Measurements from ENCODE around the gene SMIM10L1. TPM values are rescaled to one million over a fixed set of nuclear protein-coding genes. Genes with fewer than 3 reads are reported as not detected.

Gene SMIM10L1
- polyA plus RNA-seq, 2 of the 4 experiments (the other 2 are of a cell fraction): 6.2 to 8.3 TPM

- ChIA-PET POLR2A (interaction anchor here (0.6 to 1.7 kb wide), 15 partner anchors 9 to 886 kb away, joined by 3 to 15 read pairs (median 4); no protein-coding TSS in a partner anchor), CTCF (interaction anchor here (0.7 to 2.2 kb wide), 5 partner anchors 9 to 773 kb away, joined by 3 to 7 read pairs (median 6); no protein-coding TSS in a partner anchor)
- Histone ChIP-seq H3K4me2 (peak overlapping the region; percentile 77), H3K4me1 (peaks cover 30% of the 10 kb centered on the region; the same call in 2 of the 3 replicates), H3K4me3 (peak overlapping the region; percentile 84), H3K27ac (peak overlapping the region; percentile 95 to 96), H3K9me3 (no peaks in the 10 kb centered on the region)
- 3% methylated on average over 10 of the region's 10 CpGs for WGBS (ENCODE audit: missing lambda C conversion rate)
- 0 out of 6 replicates have a peak, but pooled peaks of 1 of the 2 experiments have one; percentile 20 for ATAC-seq
- FAIRE-seq: no peak
- TF ChIP-seq ZSCAN20 (CRISPR knock-in tag; IDR thresholded peaks at IDR 0.05): no peak
- no peak for TF ChIP-seq BCL3 (IDR thresholded peaks at IDR 0.05)
- TF ChIP-seq ZC3H11A (IDR thresholded peaks at IDR 0.05): no peak
- TF ChIP-seq EHF (CRISPR knock-in tag; IDR thresholded peaks at IDR 0.05): no peak
- no peak for TF ChIP-seq TFCP2L1 (CRISPR knock-in tag; IDR thresholded peaks at IDR 0.05)
- no peak for TF ChIP-seq HOXA7 (CRISPR knock-in tag; IDR thresholded peaks at IDR 0.05)
- no peak for TF ChIP-seq CBX8 (IDR thresholded peaks at IDR 0.05)
- no peak for TF ChIP-seq ZNF302 (CRISPR knock-in tag; IDR thresholded peaks at IDR 0.05)
- TF ChIP-seq PHF8 (IDR thresholded peaks at IDR 0.05; ENCODE audit: borderline replicate concordance, low read depth): no peak
- TF ChIP-seq CHD2 (IDR thresholded peaks at IDR 0.05; ENCODE audit: low read length, partially characterized antibody): no peak
- no peak for TF ChIP-seq CEBPB (IDR thresholded peaks at IDR 0.05)
- TF ChIP-seq E2F6 (IDR thresholded peaks at IDR 0.05; ENCODE audit: borderline replicate concordance, low read depth): no peak
- TF ChIP-seq CBX2 (IDR thresholded peaks at IDR 0.05; ENCODE audit: borderline replicate concordance, low read depth): no peak
- TF ChIP-seq TP53 (CRISPR knock-in tag; IDR thresholded peaks at IDR 0.05): no peak
- TF ChIP-seq HES2 (IDR thresholded peaks at IDR 0.05): no peak
- DNase-seq (ENCODE audit: low read depth in 1 of 2, low spot score in 1 of 2): peak; percentile 10 to 21
These were observed 1.1 kb downstream of the SMIM10L1 start for GRCh38 chr12:11171969-11172675.

- POLR2A ChIA-PET: no interaction called here
- Histone ChIP-seq H3K4me2 (no peak overlapping the region), H3K4me3 (no peak overlapping the region), H3K27ac (no peak overlapping the region), H3K9me3 (no peaks in the 10 kb centered on the region), H3K4me1 (peaks cover 27% of the 10 kb centered on the region; the same call in 2 of the 3 replicates)
- FAIRE-seq (no peak), DNase-seq (ENCODE audit: low read depth in 1 of 2, low spot score in 1 of 2) (no peak), ATAC-seq (no peak)
- 93% methylated on average over 2 of the region's 2 CpGs for WGBS (ENCODE audit: missing lambda C conversion rate)
- CTCF ChIA-PET: interaction anchor here (0.6 to 0.7 kb wide), 3 partner anchors 9 to 910 kb away, joined by 3 to 4 read pairs (median 3); no protein-coding TSS in a partner anchor
- TF ChIP-seq FOSB (CRISPR knock-in tag; IDR thresholded peaks at IDR 0.05) (no peak), RCOR1 (IDR thresholded peaks at IDR 0.05; ENCODE audit: low read depth, low read length) (no peak), BHLHE40 (IDR thresholded peaks at IDR 0.05; ENCODE audit: low read depth, low read length) (no peak), KDM5A (IDR thresholded peaks at IDR 0.05) (no peak), ZFP36 (IDR thresholded peaks at IDR 0.05; ENCODE audit: borderline replicate concordance, partially characterized antibody) (no peak), CHD2 (IDR thresholded peaks at IDR 0.05; ENCODE audit: low read length, partially characterized antibody) (no peak), CHD4 (IDR thresholded peaks at IDR 0.05; ENCODE audit: borderline replicate concordance) (no peak), EP300 (IDR thresholded peaks at IDR 0.05) (no peak), HES2 (IDR thresholded peaks at IDR 0.05) (no peak), ZC3H11A (IDR thresholded peaks at IDR 0.05) (no peak), E2F6 (IDR thresholded peaks at IDR 0.05; ENCODE audit: borderline replicate concordance, low read depth) (no peak), ATOH8 (CRISPR knock-in tag; IDR thresholded peaks at IDR 0.05; ENCODE audit: low read depth) (no peak), MAZ (IDR thresholded peaks at IDR 0.05; ENCODE audit: borderline replicate concordance, low read depth, low read length) (no peak), ZSCAN20 (CRISPR knock-in tag; IDR thresholded peaks at IDR 0.05) (no peak), HOXB13 (CRISPR knock-in tag; IDR thresholded peaks at IDR 0.05; ENCODE audit: low read depth) (no peak), ESRRA (IDR thresholded peaks at IDR 0.05; ENCODE audit: borderline replicate concordance, low read length) (no peak), MAFK (IDR thresholded peaks at IDR 0.05; ENCODE audit: partially characterized antibody) (no peak), NPAS2 (CRISPR knock-in tag; IDR thresholded peaks at IDR 0.05; ENCODE audit: borderline replicate concordance) (no peak)
These were observed 3.0 kb downstream of the SMIM10L1 start for GRCh38 chr12:11174022-11174421.

Data from A549 (cell line).